K562 (cell line): ENCODE results near the gene CEP85L. TPM values are rescaled to one million over a fixed set of nuclear protein-coding genes. Genes with fewer than 3 reads are reported as not detected.

Experiments
- ATAC-seq: fragments of 200-7000 bp; cut with Tn5 transposase; 3 replicates; pipeline ENCODE4 v1.9.1; 2020; ENCODE audit warnings: moderate library complexity
- BruUV-seq: library from RNA; stranded (reverse); fragments of 400-500 nt; replicated peaks from 2 replicates; lab custom pipeline; 2021; lab: Mats Ljungman, UMichigan
- CTCF ChIA-PET: fragments of 300-600 bp; formaldehyde crosslinking; extraction: SDS; loops from one replicate; lab custom pipeline; 2021; ENCODE audit warnings: low intra/inter-chr PET ratio; lab: Yijun Ruan, JAX
- POLR2A ChIA-PET: fragments of 300-600, 350-650 bp; sonication (Branson Sonifier 250); formaldehyde crosslinking; extraction: SDS; loops from one replicate; lab custom pipeline; 2021; ENCODE audit warnings: antibody characterized with exemption, inconsistent platforms; lab: Yijun Ruan, JAX
- DNase-seq, 4 experiments: peaks; one replicate each; pipeline versions ENCODE4 v3.0.0 to v3.0.0-alpha.2; 2011 to 2018; ENCODE audit warnings: low spot score in 3 of 4, mixed read lengths in 3 of 4; ENCODE audit errors: extremely low read depth in 1 of 4
- FAIRE-seq: peaks from 2 replicates; lab custom pipeline; 2011; peaks lifted over from hg19 to GRCh38; lab: Jason Lieb, UNC
- H2AFZ ChIP-seq: 2 replicates; pipeline ENCODE4 v1.6.0; 2011; ENCODE audit warnings: low read depth, low read length, control low read depth, inconsistent platforms
- H3K27ac ChIP-seq: fragments of 200-600 bp; 3 replicates; pipeline ENCODE4 v1.8.0; 2011; ENCODE audit warnings: low read depth, mild to moderate bottlenecking, control low read depth, inconsistent platforms, low read length, moderate library complexity, mixed read lengths; ENCODE audit errors: extremely low read depth
- H3K27me3 ChIP-seq, 2 experiments: fragments of 300-600 bp in 1 of 2; 2 replicates in 1 of 2; 3 replicates in 1 of 2; pipeline versions ENCODE4 v1.6.0 to v1.8.0; 2011; ENCODE audit warnings: inconsistent platforms in 2 of 2, low read length in 2 of 2, mild to moderate bottlenecking in 1 of 2, mixed read lengths in 1 of 2, moderate library complexity in 1 of 2; ENCODE audit not compliant: control insufficient read depth in 2 of 2, insufficient read depth in 2 of 2
- H3K36me3 ChIP-seq: fragments of 300-600 bp; 3 replicates; pipeline ENCODE4 v1.8.0; 2011; ENCODE audit warnings: mild to moderate bottlenecking, low read length, inconsistent platforms; ENCODE audit not compliant: control insufficient read depth, insufficient read depth
- H3K4me1 ChIP-seq, 2 experiments: fragments of 200-600 bp in 1 of 2; replicated peaks in 1 of 2; 2 replicates in 1 of 2; 3 replicates in 1 of 2; pipeline versions ENCODE4 v1.5.1 to v1.8.0; 2011; ENCODE audit warnings: inconsistent platforms in 2 of 2, low read length in 2 of 2, mild to moderate bottlenecking in 1 of 2, mixed read lengths in 1 of 2, moderate library complexity in 1 of 2; ENCODE audit not compliant: control insufficient read depth in 2 of 2, insufficient read depth in 2 of 2
- H3K4me2 ChIP-seq: 2 replicates; pipeline ENCODE4 v1.6.1; 2011; ENCODE audit warnings: low read length, control low read depth, inconsistent platforms, mixed read lengths; ENCODE audit not compliant: insufficient read depth
- H3K4me3 ChIP-seq: fragments of 200-600 bp; sonication (generic), shearing (Covaris generic); 2 replicates; pipeline ENCODE4 v1.5.1; 2016; ENCODE audit warnings: control low read depth, inconsistent platforms
- H3K79me2 ChIP-seq: fragments of 200-600 bp; 3 replicates; pipeline ENCODE4 v1.8.0; 2011; ENCODE audit warnings: low read length, inconsistent platforms; ENCODE audit not compliant: control insufficient read depth, insufficient read depth
- H3K9ac ChIP-seq, 2 experiments: 2 replicates each; pipeline versions ENCODE4 v1.6.0 to v1.6.1; 2011; ENCODE audit warnings: low read depth in 2 of 2, low read length in 2 of 2, control low read depth in 1 of 2, inconsistent platforms in 1 of 2, mild to moderate bottlenecking in 1 of 2, mixed read lengths in 1 of 2; ENCODE audit not compliant: insufficient read depth in 1 of 2
- H3K9me1 ChIP-seq: one replicate; pipeline ENCODE4 v1.6.0; 2011; ENCODE audit warnings: inconsistent platforms, mild to moderate bottlenecking, low read length, moderate library complexity; ENCODE audit not compliant: control insufficient read depth, insufficient read depth
- H3K9me3 ChIP-seq: replicated peaks from 2 replicates; pipeline ENCODE4 v1.5.1; 2011; ENCODE audit warnings: low read depth, low read length, inconsistent platforms; ENCODE audit not compliant: control insufficient read depth, insufficient read depth
- H4K20me1 ChIP-seq: replicated peaks from 2 replicates; pipeline ENCODE4 v1.6.1; 2011; ENCODE audit warnings: low read length, inconsistent platforms, mixed read lengths; ENCODE audit not compliant: control insufficient read depth, insufficient read depth
- E2F4 ChIP-seq: sonication (generic); formaldehyde crosslinking; IDR thresholded peaks from 2 replicates; pipeline ENCODE4 v1.8.0; 2022; ENCODE audit warnings: mild to moderate bottlenecking, low read depth, missing genetic modification reagents
- KLF10 ChIP-seq: fragments of 250-450 bp; sonication (Bioruptor Pico); IDR thresholded peaks from 2 replicates; pipeline ENCODE4 v1.6.1; 2021; ENCODE audit warnings: matching md5 sums
- KLF16 ChIP-seq: IDR thresholded peaks from 2 replicates; pipeline ENCODE4 v1.6.1; 2016; ENCODE audit warnings: antibody characterized with exemption
- MYC ChIP-seq, 2 experiments: fragments of 250-450 bp in 1 of 2; sonication (Bioruptor Pico) in 1 of 2; IDR thresholded peaks; 2 replicates each; pipeline versions ENCODE4 v1.5.1 to v1.6.1; 2012 to 2021; ENCODE audit warnings: low read depth in 2 of 2, borderline replicate concordance in 1 of 2, improper control_type of control experiment in 1 of 2, low read length in 1 of 2, mild to moderate bottlenecking in 1 of 2, moderate library complexity in 1 of 2
- NR2F6 ChIP-seq: fragments of 450-650 bp; formaldehyde crosslinking; IDR thresholded peaks from 2 replicates; pipeline ENCODE4 v1.4.0; 2020; ENCODE audit warnings: mild to moderate bottlenecking
- PBX2 ChIP-seq, 2 experiments: IDR thresholded peaks in 1 of 2; conservative IDR thresholded peaks in 1 of 2; 2 replicates each; pipeline ENCODE4 v1.6.1; 2016; ENCODE audit warnings: low read depth in 2 of 2, mild to moderate bottlenecking in 1 of 2, missing compliant biosample characterization in 1 of 2, missing genetic modification characterization in 1 of 2, moderate library complexity in 1 of 2
- POU5F1 ChIP-seq: fragments of 150-350 bp; IDR thresholded peaks from 2 replicates; pipeline ENCODE4 v1.6.1; 2014; ENCODE audit warnings: borderline replicate concordance, low read length, low read depth, mild to moderate bottlenecking; ENCODE audit not compliant: partially characterized antibody
- TOE1 ChIP-seq, 2 experiments: fragments of 450-650 bp in 1 of 2; sonication (generic) in 1 of 2; formaldehyde crosslinking in 1 of 2; IDR thresholded peaks; 2 replicates each; pipeline versions ENCODE4 v1.7.1 to v1.8.0; 2016 to 2022; ENCODE audit warnings: borderline replicate concordance in 2 of 2, mild to moderate bottlenecking in 2 of 2, antibody characterized with exemption in 1 of 2, inconsistent platforms in 1 of 2, low read depth in 1 of 2, missing genetic modification reagents in 1 of 2, moderate library complexity in 1 of 2
- WHSC1 ChIP-seq: IDR thresholded peaks from one replicate; pipeline ENCODE4 v1.6.1; 2012; ENCODE audit warnings: low read length, control low read depth, inconsistent platforms
- YY1 ChIP-seq, 3 experiments: IDR thresholded peaks; 2 replicates each; pipeline ENCODE4 v1.6.1; 2011; ENCODE audit warnings: low read length in 2 of 3, mild to moderate bottlenecking in 2 of 3, moderate library complexity in 2 of 3, borderline replicate concordance in 1 of 3, control low read depth in 1 of 3, low read depth in 1 of 3; ENCODE audit not compliant: insufficient read depth in 3 of 3, insufficient replicate concordance in 2 of 3, control insufficient read depth in 1 of 3, insufficient read length in 1 of 3; ENCODE audit errors: extremely low read depth in 1 of 3
- ZBTB17 ChIP-seq: fragments of 450-650 bp; formaldehyde crosslinking; IDR thresholded peaks from 2 replicates; pipeline ENCODE4 v1.4.0; 2020; ENCODE audit warnings: mild to moderate bottlenecking
- ZC3H4 ChIP-seq: sonication (generic); formaldehyde crosslinking; IDR thresholded peaks from 2 replicates; pipeline ENCODE4 v1.9.0; 2021; ENCODE audit warnings: missing genetic modification reagents, borderline replicate concordance
- ZNF224 ChIP-seq: sonication (generic); formaldehyde crosslinking; IDR thresholded peaks from 2 replicates; pipeline ENCODE4 v1.8.0; 2022; ENCODE audit warnings: mild to moderate bottlenecking, missing genetic modification reagents
- ZNF24 ChIP-seq: fragments of 450-650 bp; IDR thresholded peaks from 2 replicates; pipeline ENCODE4 v1.6.1; 2016
- ZNF696 ChIP-seq: fragments of 250-450 bp; sonication (Bioruptor Pico); conservative IDR thresholded peaks from 2 replicates; pipeline ENCODE4 v1.4.0; 2020; ENCODE audit warnings: mild to moderate bottlenecking, moderate library complexity
- in situ Hi-C: fragments of 300-500 bp; cut with MboI; formaldehyde crosslinking; loops from 4 replicates; pipeline ENCODE4 v1.15.0; 2018; ENCODE audit warnings: inconsistent platforms, mixed read lengths
- intact Hi-C: fragments of 100-400 bp; cut with micrococcal nuclease; formaldehyde crosslinking; loops from 2 replicates; pipeline ENCODE4 v1.14.2; 2022
- polyA plus RNA-seq, 8 experiments: library from polyadenylated mRNA; depleted of rRNA in 4 of 8; stranded (reverse) in 5 of 8; unstranded in 3 of 8; fragments of >200 nt; fragmentation: Nextera tagmentation in 2 of 8; fragmentation: Illumina TruSeq in 1 of 8; extraction: Ambion mirVana in 2 of 8; extraction: Trizol in 1 of 8; gene quantifications; 2 replicates each; pipeline versions ENCODE4 v1.2.1 to v1.2.3, GENCODE V29; 2011 to 2014; ENCODE audit warnings: inconsistent platforms in 1 of 8, missing spikeins in 1 of 8
- total RNA-seq, 7 experiments: library from RNA; depleted of rRNA in 6 of 7; stranded (reverse); fragments of >200 nt in 6 of 7; fragmentation: Illumina TruSeq in 2 of 7; extraction: Trizol in 2 of 7; gene quantifications; 2 replicates each; pipeline versions ENCODE4 v1.2.1 to v1.2.3, GENCODE V29; 2011 to 2021; ENCODE audit warnings: low replicate concordance in 1 of 7
- TF ChIP-seq, protein P1 (sequence below): fragments of 450-650 bp; conservative IDR thresholded peaks from 2 replicates; pipeline ENCODE4 v1.6.1; 2016; ENCODE audit warnings: missing genetic modification characterization, low read depth, mild to moderate bottlenecking, control low read depth, missing compliant biosample characterization

Gene CEP85L
- total and polyA plus RNA-seq, 9 of the 15 experiments (the other 6 are each of a cell fraction or from before 2014, with no cell fraction given): 4.5 to 15.8 (median 8.3) TPM

- peaks cover 24% of the 10 kb centered on the region; the same call in 2 of the 3 replicates for H3K36me3 ChIP-seq
- POLR2A ChIA-PET: no interaction called here
- BruUV-seq: no TSS peak
- no peaks in the 10 kb centered on the region for H3K79me2 ChIP-seq
- no peak overlapping the region for H3K4me3 ChIP-seq
- H3K4me2 ChIP-seq: no peak overlapping the region
- no peaks in the 10 kb centered on the region for H3K4me1 ChIP-seq
- H3K9me3 ChIP-seq: peaks cover 5% of the 10 kb centered on the region; the same call in 1 of the 2 replicates
- DNase-seq: no peak
- H4K20me1 ChIP-seq: no peaks in the 10 kb centered on the region
- no peak overlapping the region for H2AFZ ChIP-seq
- no peaks in the 10 kb centered on the region for H3K9me1 ChIP-seq
- intact Hi-C loops (no loop called here), in situ Hi-C loops (no loop called here)
- no peaks in the 10 kb centered on the region for H3K27me3 ChIP-seq
- no peak for FAIRE-seq
- no peak overlapping the region for H3K9ac ChIP-seq
- no peak for TF ChIP-seq ZNF696 (CRISPR knock-in tag)
- TF ChIP-seq WHSC1: no peak
- TF ChIP-seq, protein P1, sequence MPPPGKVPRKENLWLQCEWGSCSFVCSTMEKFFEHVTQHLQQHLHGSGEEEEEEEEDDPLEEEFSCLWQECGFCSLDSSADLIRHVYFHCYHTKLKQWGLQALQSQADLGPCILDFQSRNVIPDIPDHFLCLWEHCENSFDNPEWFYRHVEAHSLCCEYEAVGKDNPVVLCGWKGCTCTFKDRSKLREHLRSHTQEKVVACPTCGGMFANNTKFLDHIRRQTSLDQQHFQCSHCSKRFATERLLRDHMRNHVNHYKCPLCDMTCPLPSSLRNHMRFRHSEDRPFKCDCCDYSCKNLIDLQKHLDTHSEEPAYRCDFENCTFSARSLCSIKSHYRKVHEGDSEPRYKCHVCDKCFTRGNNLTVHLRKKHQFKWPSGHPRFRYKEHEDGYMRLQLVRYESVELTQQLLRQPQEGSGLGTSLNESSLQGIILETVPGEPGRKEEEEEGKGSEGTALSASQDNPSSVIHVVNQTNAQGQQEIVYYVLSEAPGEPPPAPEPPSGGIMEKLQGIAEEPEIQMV (tag): no peak
- TF ChIP-seq ZC3H4 (CRISPR knock-in tag): no peak
- TF ChIP-seq POU5F1: no peak
- TF ChIP-seq KLF10 (CRISPR knock-in tag): no peak
- no peak for TF ChIP-seq NR2F6 (CRISPR knock-in tag)
- no peak for TF ChIP-seq KLF16
- TF ChIP-seq PBX2 (CRISPR knock-in tag; IDR thresholded peaks at IDR 0.05; ENCODE audit: low read depth): no peak
- TF ChIP-seq PBX2 (tag; conservative IDR thresholded peaks at IDR 0.05; ENCODE audit: low read depth): no peak
- no peak for TF ChIP-seq MYC (IDR thresholded peaks at IDR 0.05; ENCODE audit: low read depth, low read length)
- TF ChIP-seq MYC (CRISPR knock-in tag; IDR thresholded peaks at IDR 0.05; ENCODE audit: borderline replicate concordance, low read depth): no peak
- no peak for TF ChIP-seq YY1 (IDR thresholded peaks at IDR 0.05; ENCODE audit: borderline replicate concordance in 1 of 3, control insufficient read depth in 1 of 3, extremely low read depth in 1 of 3, insufficient read depth in 3 of 3, insufficient read length in 1 of 3, insufficient replicate concordance in 2 of 3, low read depth in 1 of 3, low read length in 2 of 3)
- TF ChIP-seq ZNF24: no peak
- TF ChIP-seq TOE1 (IDR thresholded peaks at IDR 0.05; ENCODE audit: borderline replicate concordance): no peak
- TF ChIP-seq TOE1 (CRISPR knock-in tag; IDR thresholded peaks at IDR 0.05; ENCODE audit: borderline replicate concordance, low read depth): no peak
- no peak for TF ChIP-seq ZBTB17 (CRISPR knock-in tag)
- TF ChIP-seq E2F4 (CRISPR knock-in tag): no peak
- no peak for TF ChIP-seq ZNF224 (CRISPR knock-in tag)
- no peak overlapping the region for H3K27ac ChIP-seq
- no peak for ATAC-seq
- CTCF ChIA-PET: no interaction called here
Measured at GRCh38 chr6:118488631-118489030, 162.8 kb downstream of the CEP85L start.
